ENCODE measurements around the gene PNMA6A. TPM values are rescaled to one million over a fixed set of nuclear protein-coding genes. Genes with fewer than 3 reads are reported as not detected.

The PNMA6A gene
- total RNA-seq, 1 donor from 2014 or later, result 0.53 TPM

GRCh38 chrX:153049093-153049492 is 23.2 kb upstream of the PNMA6A start:
- Histone ChIP-seq H3K4me3 (ENCODE audit: low read depth, low read length) (no peak overlapping the region), H3K36me3 (ENCODE audit: control insufficient read depth, insufficient read depth, low read length) (no peaks in the 10 kb centered on the region), H3K27me3 (ENCODE audit: control insufficient read depth, insufficient read depth, low read length) (no peaks in the 10 kb centered on the region)
- DNase-seq (ENCODE audit: low read depth), result no peak
- no peak for FAIRE-seq
- no peak for TF ChIP-seq CTCF (IDR thresholded peaks at IDR 0.05; ENCODE audit: insufficient read depth, low read length, severe bottlenecking)

- peaks cover 5% of the 10 kb centered on the region for H3K27me3 ChIP-seq (ENCODE audit: control insufficient read depth, insufficient read depth, low read length)
- DNase-seq (ENCODE audit: low read depth), result no peak
- no peak for TF ChIP-seq CTCF (IDR thresholded peaks at IDR 0.05; ENCODE audit: insufficient read depth, low read length, severe bottlenecking)
- H3K36me3 ChIP-seq (ENCODE audit: control insufficient read depth, insufficient read depth, low read length), result no peaks in the 10 kb centered on the region
- H3K4me3 ChIP-seq (ENCODE audit: low read depth, low read length), result no peak overlapping the region
- FAIRE-seq, result no peak
Measured at GRCh38 chrX:153052534-153052933, 19.7 kb upstream of the PNMA6A start.

GRCh38 chrX:153055871-153056749 is 16.1 kb upstream of the PNMA6A start, which contains the start of gene PNMA3:
PNMA3 (plus strand) TSS chrX:153056470; CDS start chrX:153057056, 586 bp downstream.
- DNase-seq (ENCODE audit: low read depth) (no peak), FAIRE-seq (no peak)
- TF ChIP-seq CTCF (IDR thresholded peaks at IDR 0.05; ENCODE audit: insufficient read depth, low read length, severe bottlenecking), result no peak
- no peaks in the 10 kb centered on the region for H3K36me3 ChIP-seq (ENCODE audit: control insufficient read depth, insufficient read depth, low read length)
- H3K4me3 ChIP-seq (ENCODE audit: low read depth, low read length), result no peak within 1 kb of the TSS
- peaks cover 7% of the 10 kb centered on the region for H3K27me3 ChIP-seq (ENCODE audit: control insufficient read depth, insufficient read depth, low read length)

GRCh38 chrX:153057281-153057680 is 15.0 kb upstream of the PNMA6A start:
- TF ChIP-seq CTCF (IDR thresholded peaks at IDR 0.05; ENCODE audit: insufficient read depth, low read length, severe bottlenecking), result no peak
- peaks cover 7% of the 10 kb centered on the region for H3K27me3 ChIP-seq (ENCODE audit: control insufficient read depth, insufficient read depth, low read length)
- DNase-seq (ENCODE audit: low read depth), result no peak
- H3K4me3 ChIP-seq (ENCODE audit: low read depth, low read length), result no peak overlapping the region
- FAIRE-seq, result no peak
- no peaks in the 10 kb centered on the region for H3K36me3 ChIP-seq (ENCODE audit: control insufficient read depth, insufficient read depth, low read length)

DNA sequence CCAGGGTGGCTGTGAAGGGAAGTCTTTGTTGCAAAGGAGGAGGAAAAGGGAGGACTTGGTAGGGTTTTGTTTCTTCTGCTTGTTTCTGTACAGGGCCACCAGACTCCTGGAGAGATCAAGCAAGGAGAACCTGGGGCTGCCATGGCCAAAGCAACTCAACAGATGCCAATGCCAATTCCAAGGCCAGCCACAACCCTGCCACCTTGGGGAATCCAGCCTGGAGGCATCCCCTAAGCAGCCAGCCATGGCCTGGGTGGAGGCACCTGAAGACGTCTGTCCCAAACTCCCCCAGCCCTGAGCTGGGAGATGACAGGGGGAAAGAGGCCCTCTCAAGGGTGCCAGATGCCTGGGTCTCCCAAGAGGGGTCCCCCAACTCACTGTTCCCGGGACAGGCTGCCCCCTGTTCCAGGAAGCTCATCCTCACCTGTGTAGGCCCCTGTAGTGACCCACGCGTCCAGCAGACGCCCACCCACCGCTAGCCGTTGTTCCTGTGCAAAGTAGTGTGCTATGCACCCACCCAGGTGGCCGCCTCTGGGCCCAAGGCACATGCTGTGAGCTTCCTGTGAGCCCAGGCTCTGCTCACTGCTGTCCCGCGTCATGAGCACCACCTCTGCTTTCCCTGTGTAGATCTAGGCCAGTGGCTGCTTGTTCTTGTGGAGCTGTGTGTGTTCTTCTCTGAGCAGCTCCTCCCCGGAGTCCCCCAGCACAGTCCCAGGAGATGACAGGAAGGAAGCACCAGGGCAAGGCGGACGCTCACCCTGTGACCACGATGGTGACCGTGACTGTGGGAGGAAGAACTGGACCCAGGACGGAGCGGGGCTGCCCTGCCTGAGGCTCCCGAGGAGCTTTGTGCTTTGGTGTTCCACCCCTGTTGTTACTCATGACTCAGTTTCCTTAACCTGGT is 12.8 kb upstream of the PNMA6A start:
- DNase-seq (ENCODE audit: low read depth), result no peak
- no peaks in the 10 kb centered on the region for H3K36me3 ChIP-seq (ENCODE audit: control insufficient read depth, insufficient read depth, low read length)
- peak; percentile 68 for FAIRE-seq
- H3K4me3 ChIP-seq (ENCODE audit: low read depth, low read length), result no peak overlapping the region
- no peak for TF ChIP-seq CTCF (IDR thresholded peaks at IDR 0.05; ENCODE audit: insufficient read depth, low read length, severe bottlenecking)
- H3K27me3 ChIP-seq (ENCODE audit: control insufficient read depth, insufficient read depth, low read length), result peaks cover 7% of the 10 kb centered on the region
